Kidney epithelial cell (primary cell): ENCODE results near the gene NCK1. TPM values are rescaled to one million over a fixed set of nuclear protein-coding genes. Genes with fewer than 3 reads are reported as not detected.
"Not testable (repeated sequence)": the region's sequence is repeated elsewhere in the genome, so short reads cannot be mapped to it uniquely, and the experiment has no call there.

ENCODE experiments used
- DNase-seq: peaks from one replicate; pipeline ENCODE4 v3.0.0-alpha.2; 2010; ENCODE audit warnings: low read depth
- H3K27me3 ChIP-seq: 2 replicates; pipeline ENCODE4 v1.6.0; 2011; ENCODE audit warnings: low read length; ENCODE audit not compliant: control insufficient read depth, insufficient read depth
- H3K36me3 ChIP-seq: 2 replicates; pipeline ENCODE4 v1.5.1; 2011; ENCODE audit warnings: low read length; ENCODE audit not compliant: control insufficient read depth, insufficient read depth
- H3K4me3 ChIP-seq: 2 replicates; pipeline ENCODE4 v1.5.1; 2011; ENCODE audit warnings: low read depth, mild to moderate bottlenecking, control low read depth, low read length
- CTCF ChIP-seq: IDR thresholded peaks from 2 replicates; pipeline ENCODE4 v1.5.1; 2011; ENCODE audit warnings: mild to moderate bottlenecking, moderate library complexity, low read length, control low read depth, inconsistent platforms; ENCODE audit not compliant: insufficient read depth, poor library complexity, severe bottlenecking
- total RNA-seq: library from RNA; depleted of rRNA; stranded (reverse); fragments of >200 nt; gene quantifications from 2 replicates; pipeline ENCODE4 v1.2.3, GENCODE V29; 2015

NCK1 gene
- total RNA-seq, 1 donor from 2014 or later, result 25.7 TPM

GRCh38 chr3:136893848-136894443, 31.9 kb downstream of the NCK1 start:
- Histone ChIP-seq H3K27me3 (no peaks in the 10 kb centered on the region), H3K36me3 (no peaks in the 10 kb centered on the region), H3K4me3 (no peak overlapping the region)
- no peak for TF ChIP-seq CTCF
- peak; percentile 18 for DNase-seq

- H3K36me3 ChIP-seq, H3K27me3 ChIP-seq, H3K4me3 ChIP-seq, DNase-seq: not testable (repeated sequence)
These were observed 35.2 kb downstream of the NCK1 start for GRCh38 chr3:136897171-136897570.

- no peak for TF ChIP-seq CTCF
These were observed 36.5 kb downstream of the NCK1 start for GRCh38 chr3:136898549-136898948.

GRCh38 chr3:136898954-136899353, 36.9 kb downstream of the NCK1 start:
- DNase-seq, result no peak
- Histone ChIP-seq H3K36me3 (no peaks in the 10 kb centered on the region), H3K27me3 (no peaks in the 10 kb centered on the region), H3K4me3 (no peak overlapping the region)
- TF ChIP-seq CTCF, result no peak

More at GRCh38 chr3:136898549-136898948, 36.5 kb downstream of the NCK1 start:
- DNase-seq, result no peak
- H3K27me3 ChIP-seq, result no peaks in the 10 kb centered on the region
- H3K36me3 ChIP-seq, result no peaks in the 10 kb centered on the region
- H3K4me3 ChIP-seq, result no peak overlapping the region

GRCh38 chr3:136899622-136900158, 37.7 kb downstream of the NCK1 start:
- no peak for DNase-seq
- Histone ChIP-seq H3K36me3 (no peaks in the 10 kb centered on the region), H3K4me3 (no peak overlapping the region), H3K27me3 (no peaks in the 10 kb centered on the region)
- TF ChIP-seq CTCF, result no peak

- DNase-seq, H3K4me3 ChIP-seq, H3K27me3 ChIP-seq, H3K36me3 ChIP-seq: not testable (repeated sequence)
These were observed 38.7 kb downstream of the NCK1 start for GRCh38 chr3:136900694-136901093.

GRCh38 chr3:136901391-136901790, 39.4 kb downstream of the NCK1 start:
- no peak overlapping the region for H3K4me3 ChIP-seq
- H3K36me3 ChIP-seq, result no peaks in the 10 kb centered on the region
- DNase-seq, result no peak
- H3K27me3 ChIP-seq, result no peaks in the 10 kb centered on the region
- no peak for TF ChIP-seq CTCF

- H3K4me3 ChIP-seq, DNase-seq, H3K36me3 ChIP-seq, H3K27me3 ChIP-seq: not testable (repeated sequence)
These were observed 40.5 kb downstream of the NCK1 start for GRCh38 chr3:136902530-136902929.
